ENCODE measurements around the gene PSMD4.

Gene PSMD4

DNA sequence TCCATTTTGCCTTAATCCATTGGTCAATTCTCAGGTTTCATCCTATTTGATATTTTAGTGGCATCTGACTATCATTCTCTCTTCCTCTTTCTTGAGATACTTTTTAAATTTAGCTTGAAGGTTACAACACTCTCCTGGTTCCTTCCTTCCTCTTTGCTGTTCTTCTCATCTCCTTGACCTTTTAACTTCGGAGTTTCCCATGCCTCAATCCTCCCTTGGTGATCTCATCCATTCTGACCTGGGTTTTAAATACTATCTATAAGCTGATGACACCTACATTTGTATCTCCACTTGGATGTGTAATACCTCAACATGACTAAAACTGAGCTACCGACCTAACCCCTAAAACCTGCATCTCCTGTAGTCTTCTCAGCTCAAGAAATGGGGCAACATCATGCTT lies 22.7 kb downstream of the PSMD4 start:
- Histone ChIP-seq H3K27me3 (ENCODE audit: low read length) (no peaks in the 10 kb centered on the region), H3K9ac (ENCODE audit: low read length) (no peak overlapping the region), H4K20me1 (ENCODE audit: low read depth, low read length) (no peaks in the 10 kb centered on the region), H3K4me2 (ENCODE audit: low read depth, low read length, poor library complexity, severe bottlenecking) (no peak overlapping the region), H3K9me3 (ENCODE audit: insufficient read depth, low read length) (no peaks in the 10 kb centered on the region), H3K79me2 (ENCODE audit: insufficient read depth, low read length) (no peaks in the 10 kb centered on the region), H3F3A (ENCODE audit: insufficient read depth) (peaks cover 8% of the 10 kb centered on the region), H3K9me2 (replicated peaks; ENCODE audit: insufficient read depth, low read length) (no peaks in the 10 kb centered on the region), H3K4me3 (ENCODE audit: insufficient read depth, low read length, poor library complexity, severe bottlenecking) (no peak overlapping the region), H3K27ac (ENCODE audit: low read depth, low read length) (no peak overlapping the region), H2AFZ (ENCODE audit: low read depth, low read length, severe bottlenecking) (no peak overlapping the region), H3K36me3 (ENCODE audit: low read length) (no peaks in the 10 kb centered on the region)
- TF ChIP-seq, protein P1, sequence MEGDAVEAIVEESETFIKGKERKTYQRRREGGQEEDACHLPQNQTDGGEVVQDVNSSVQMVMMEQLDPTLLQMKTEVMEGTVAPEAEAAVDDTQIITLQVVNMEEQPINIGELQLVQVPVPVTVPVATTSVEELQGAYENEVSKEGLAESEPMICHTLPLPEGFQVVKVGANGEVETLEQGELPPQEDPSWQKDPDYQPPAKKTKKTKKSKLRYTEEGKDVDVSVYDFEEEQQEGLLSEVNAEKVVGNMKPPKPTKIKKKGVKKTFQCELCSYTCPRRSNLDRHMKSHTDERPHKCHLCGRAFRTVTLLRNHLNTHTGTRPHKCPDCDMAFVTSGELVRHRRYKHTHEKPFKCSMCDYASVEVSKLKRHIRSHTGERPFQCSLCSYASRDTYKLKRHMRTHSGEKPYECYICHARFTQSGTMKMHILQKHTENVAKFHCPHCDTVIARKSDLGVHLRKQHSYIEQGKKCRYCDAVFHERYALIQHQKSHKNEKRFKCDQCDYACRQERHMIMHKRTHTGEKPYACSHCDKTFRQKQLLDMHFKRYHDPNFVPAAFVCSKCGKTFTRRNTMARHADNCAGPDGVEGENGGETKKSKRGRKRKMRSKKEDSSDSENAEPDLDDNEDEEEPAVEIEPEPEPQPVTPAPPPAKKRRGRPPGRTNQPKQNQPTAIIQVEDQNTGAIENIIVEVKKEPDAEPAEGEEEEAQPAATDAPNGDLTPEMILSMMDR (IDR thresholded peaks at IDR 0.05; ENCODE audit: insufficient read depth, low read length, poor library complexity, severe bottlenecking): no peak
- no peak for TF ChIP-seq EZH2phosphoT487 (conservative IDR thresholded peaks at IDR 0.05; ENCODE audit: low read length)

DNA sequence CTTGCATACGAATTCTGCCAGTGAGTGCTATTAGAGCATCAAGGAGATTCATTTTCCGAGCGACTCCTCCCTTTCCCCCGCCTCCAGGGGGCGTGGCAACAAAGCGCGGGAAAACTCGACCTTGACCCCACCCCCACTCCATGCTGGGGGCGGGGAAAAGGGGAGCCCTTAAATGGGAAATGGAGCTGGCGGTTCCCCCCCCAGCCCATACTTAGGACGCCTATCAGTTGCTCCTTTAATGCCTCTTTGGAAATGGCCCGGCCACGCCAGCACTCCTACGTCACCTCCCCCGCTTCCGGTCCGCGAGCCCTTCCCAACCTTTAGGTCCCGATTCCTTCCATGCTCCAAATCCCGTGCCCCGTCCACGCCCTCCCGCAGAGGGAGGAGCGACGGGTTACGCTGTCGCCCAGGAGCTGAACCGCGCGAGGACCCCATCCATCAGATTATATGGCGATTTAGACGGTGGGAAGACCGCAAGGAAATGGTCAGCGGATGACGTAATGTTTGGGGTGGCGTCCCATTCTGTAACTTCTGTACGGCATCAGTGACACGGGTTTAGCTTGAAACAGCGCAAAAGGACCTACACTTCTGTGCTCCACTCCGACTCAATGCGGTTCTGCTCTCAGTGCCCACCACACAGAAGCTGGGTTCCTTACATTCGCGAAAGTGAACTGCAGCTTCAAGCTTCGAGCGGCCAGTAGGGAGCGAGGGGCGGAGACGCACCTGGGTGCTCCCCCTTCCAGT lies 26.9 kb downstream of the PSMD4 start:
- H4K20me1 ChIP-seq (ENCODE audit: low read depth, low read length): no peaks in the 10 kb centered on the region
- H3K9me2 ChIP-seq (replicated peaks; ENCODE audit: insufficient read depth, low read length): no peaks in the 10 kb centered on the region
- H3K9me3 ChIP-seq (ENCODE audit: insufficient read depth, low read length): no peaks in the 10 kb centered on the region
- H3F3A ChIP-seq (ENCODE audit: insufficient read depth): peaks cover 8% of the 10 kb centered on the region
- H3K9ac ChIP-seq (ENCODE audit: low read length): peak overlapping the region; percentile 74
- peak overlapping the region; percentile 72 for H2AFZ ChIP-seq (ENCODE audit: low read depth, low read length, severe bottlenecking)
- peak overlapping the region; percentile 69 for H3K4me2 ChIP-seq (ENCODE audit: low read depth, low read length, poor library complexity, severe bottlenecking)
- no peaks in the 10 kb centered on the region for H3K27me3 ChIP-seq (ENCODE audit: low read length)
- H3K4me3 ChIP-seq (ENCODE audit: insufficient read depth, low read length, poor library complexity, severe bottlenecking): peak overlapping the region; percentile 78
- TF ChIP-seq EZH2phosphoT487 (conservative IDR thresholded peaks at IDR 0.05; ENCODE audit: low read length): no peak
- TF ChIP-seq, protein P1 (IDR thresholded peaks at IDR 0.05; ENCODE audit: insufficient read depth, low read length, poor library complexity, severe bottlenecking): no peak
- H3K27ac ChIP-seq (ENCODE audit: low read depth, low read length): peak overlapping the region; percentile 94
- H3K79me2 ChIP-seq (ENCODE audit: insufficient read depth, low read length): peaks cover 27% of the 10 kb centered on the region
- no peaks in the 10 kb centered on the region for H3K36me3 ChIP-seq (ENCODE audit: low read length)

DNA sequence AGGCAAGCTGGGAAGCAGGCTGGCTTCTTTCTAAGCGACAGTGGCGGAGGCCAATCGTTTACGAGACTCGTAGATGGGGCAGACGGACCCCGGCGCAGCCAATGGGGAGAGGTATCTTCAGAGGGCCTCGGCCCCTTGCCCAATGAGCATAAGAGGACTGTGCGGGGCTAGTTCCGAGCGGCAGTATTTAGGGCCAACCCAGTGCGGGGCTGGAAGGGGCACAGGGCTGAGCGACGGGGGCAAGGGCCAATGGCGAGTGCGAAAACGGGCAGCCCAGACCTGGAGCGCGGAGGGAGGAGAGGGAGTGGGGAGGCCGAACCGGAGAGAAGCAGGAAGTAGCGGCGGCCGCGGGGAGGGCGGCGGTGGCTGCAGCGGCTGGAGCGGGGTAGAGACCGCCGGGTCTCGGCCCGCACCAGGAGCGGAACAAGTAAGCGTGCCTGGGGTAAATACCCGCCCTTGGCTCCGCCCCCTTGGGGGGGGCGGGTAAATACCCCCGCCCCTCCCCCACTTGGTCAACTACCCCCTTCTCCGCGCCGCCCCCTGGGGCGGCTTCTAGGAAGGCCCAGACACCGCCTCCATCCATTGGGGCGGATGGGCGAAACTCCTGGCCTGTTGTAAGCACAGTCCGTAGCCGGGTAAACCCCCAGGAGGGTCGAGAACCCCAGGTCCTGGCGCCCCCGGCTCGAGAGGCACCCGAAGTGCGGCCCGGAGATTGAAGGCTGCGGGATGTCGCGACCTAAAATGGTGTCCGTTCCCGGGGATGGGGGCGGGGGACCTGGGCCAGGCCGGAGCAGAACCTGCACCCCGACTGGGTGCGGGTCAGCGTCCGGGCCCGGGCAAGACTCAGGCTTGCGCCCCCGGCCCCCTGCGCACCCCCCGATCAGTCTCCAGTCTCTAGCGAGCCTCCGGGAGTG lies 27.7 kb downstream of the PSMD4 start, which contains the start of gene ZNF687:
TSS of gene ZNF687 (plus strand) at position 331 of the 914 bp plus-strand sequence. CDS start 3,993 bp downstream, outside the sequence.
- Histone ChIP-seq H4K20me1 (ENCODE audit: low read depth, low read length) (no peaks in the 10 kb centered on the region), H3K4me2 (ENCODE audit: low read depth, low read length, poor library complexity, severe bottlenecking) (peak within 1 kb of the TSS; percentile 87), H3K4me3 (ENCODE audit: insufficient read depth, low read length, poor library complexity, severe bottlenecking) (peak within 1 kb of the TSS; percentile 92), H2AFZ (ENCODE audit: low read depth, low read length, severe bottlenecking) (peak within 1 kb of the TSS; percentile 72), H3K9me3 (ENCODE audit: insufficient read depth, low read length) (no peaks in the 10 kb centered on the region), H3K9me2 (replicated peaks; ENCODE audit: insufficient read depth, low read length) (no peaks in the 10 kb centered on the region), H3K79me2 (ENCODE audit: insufficient read depth, low read length) (peaks cover 27% of the 10 kb centered on the region), H3K9ac (ENCODE audit: low read length) (peak within 1 kb of the TSS; percentile 74), H3K27me3 (ENCODE audit: low read length) (no peaks in the 10 kb centered on the region), H3F3A (ENCODE audit: insufficient read depth) (peaks cover 8% of the 10 kb centered on the region), H3K36me3 (ENCODE audit: low read length) (no peaks in the 10 kb centered on the region), H3K27ac (ENCODE audit: low read depth, low read length) (peak within 1 kb of the TSS; percentile 94)
- TF ChIP-seq, protein P1 (IDR thresholded peaks at IDR 0.05; ENCODE audit: insufficient read depth, low read length, poor library complexity, severe bottlenecking): no peak
- no peak for TF ChIP-seq EZH2phosphoT487 (conservative IDR thresholded peaks at IDR 0.05; ENCODE audit: low read length)

Measured in SU-DHL-6 (cell line).